IPS-NIHi7 (cell line): ENCODE data around the gene RGS16.

ENCODE experiments used
- DNase-seq: peaks from one replicate; pipeline ENCODE4 v3.0.0; 2012; ENCODE audit warnings: mixed read lengths; ENCODE audit errors: extremely low spot score

The RGS16 gene

DNA sequence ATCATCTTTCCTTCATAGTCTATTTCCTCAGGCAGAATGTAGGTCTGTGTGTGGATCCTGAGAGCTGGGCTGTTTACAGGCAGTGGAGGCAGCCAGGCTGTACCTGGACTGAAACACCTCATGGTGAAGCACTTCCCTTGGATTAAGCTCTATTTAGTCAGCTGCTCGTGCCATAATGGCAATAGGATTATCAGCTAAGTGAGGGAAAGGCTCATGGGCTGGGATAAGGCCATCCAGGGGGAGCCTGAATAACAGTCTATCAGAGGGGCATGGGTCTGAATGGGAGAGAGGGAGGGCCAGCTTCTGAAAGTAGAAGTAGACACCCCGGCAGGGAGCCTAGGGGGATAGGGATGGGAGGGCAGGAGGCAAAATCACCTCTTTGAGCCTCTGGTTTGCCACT, 23.5 kb downstream of the RGS16 start:
- no peak for DNase-seq

GRCh38 chr1:182575540-182576149, 28.5 kb downstream of the RGS16 start:
- no peak for DNase-seq

- DNase-seq, result no peak
Observed at GRCh38 chr1:182574156-182574555, 30.0 kb downstream of the RGS16 start.

GRCh38 chr1:182570611-182570970, 33.6 kb downstream of the RGS16 start:
- no peak for DNase-seq

DNA sequence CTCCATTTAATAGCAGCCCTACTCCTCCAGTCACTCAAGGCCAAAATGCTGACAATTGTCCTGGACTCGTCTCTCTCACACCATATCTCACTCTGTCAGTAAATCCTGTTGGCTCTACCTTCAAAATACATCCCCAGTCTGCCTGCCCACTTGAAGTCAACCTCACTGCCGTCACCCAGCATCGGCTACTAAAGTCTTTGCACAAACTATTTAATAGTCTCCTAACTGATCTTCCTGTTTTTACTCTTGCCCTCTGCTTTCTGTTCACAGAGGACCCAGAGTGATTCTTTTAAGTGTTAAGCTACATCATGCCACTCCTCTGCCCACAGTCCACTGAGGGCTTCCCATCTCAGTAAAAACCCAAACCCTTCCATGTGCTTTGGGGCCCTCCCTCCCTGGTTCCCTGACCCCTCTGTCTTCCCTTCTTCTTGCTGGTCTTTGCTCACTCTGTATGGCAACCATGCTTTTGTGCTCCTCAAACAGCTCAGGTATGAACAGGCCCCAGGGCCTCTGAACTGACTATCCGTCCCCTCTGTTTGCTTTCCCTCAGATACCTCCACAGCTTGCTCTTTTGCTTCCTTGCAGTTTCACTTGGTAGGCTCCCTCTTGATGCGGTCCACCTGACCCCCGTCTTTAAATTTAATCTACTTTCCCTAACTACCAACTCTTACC, 34.1 kb downstream of the RGS16 start:
- DNase-seq, result no peak

GRCh38 chr1:182568647-182569284, 35.4 kb downstream of the RGS16 start:
- DNase-seq, result no peak

- no peak for DNase-seq
Observed at GRCh38 chr1:182567629-182568028, 36.6 kb downstream of the RGS16 start.

DNA sequence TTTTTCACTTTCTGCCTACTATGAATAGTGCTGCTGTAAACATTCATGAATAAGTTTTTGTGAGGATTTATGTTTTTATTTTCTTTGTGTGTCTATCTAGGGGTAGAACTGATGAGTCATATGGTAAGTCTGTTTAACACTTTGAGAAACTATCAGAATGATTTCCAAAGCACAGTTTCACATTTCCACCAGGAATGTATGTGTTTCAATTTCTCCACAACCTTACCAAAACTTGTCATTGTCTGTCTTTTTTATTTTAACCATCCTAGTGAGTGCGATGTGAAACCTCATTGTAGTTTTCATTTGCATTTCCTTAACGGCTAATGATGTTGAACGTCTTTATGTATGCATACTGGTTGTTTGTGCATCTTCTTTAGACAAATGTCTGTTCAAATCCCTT, 38.7 kb downstream of the RGS16 start:
- DNase-seq, result no peak

DNA sequence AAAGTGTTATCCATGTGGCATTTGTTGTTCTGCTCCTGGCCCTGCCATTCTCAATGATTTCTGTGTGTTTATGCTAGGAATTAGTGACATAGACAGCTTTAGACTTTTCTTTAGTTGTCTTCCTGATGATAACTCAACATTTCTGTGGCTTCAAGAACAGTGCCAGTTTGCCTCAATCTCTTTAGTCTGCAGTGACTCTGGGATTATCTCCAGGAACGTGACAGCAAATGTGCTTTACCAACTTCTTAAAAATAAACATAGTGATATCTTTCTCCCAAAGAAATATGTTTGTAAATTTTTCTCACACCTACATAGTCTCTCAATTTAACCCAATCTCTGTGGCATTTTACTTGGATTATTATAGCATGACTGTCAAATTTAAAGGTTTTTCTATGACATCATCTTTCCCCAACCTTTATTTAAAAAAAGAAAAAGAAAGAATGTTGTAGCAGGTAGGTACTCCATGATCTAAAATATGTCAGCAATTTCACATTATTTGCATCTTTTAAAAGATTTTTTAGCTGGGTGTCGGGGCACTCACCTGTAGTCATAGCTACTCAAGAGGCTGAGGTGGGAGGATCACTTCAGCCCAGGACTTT, 39.7 kb downstream of the RGS16 start:
- DNase-seq, result no peak

GRCh38 chr1:182563095-182563494, 41.1 kb downstream of the RGS16 start:
- DNase-seq, result no peak

DNA sequence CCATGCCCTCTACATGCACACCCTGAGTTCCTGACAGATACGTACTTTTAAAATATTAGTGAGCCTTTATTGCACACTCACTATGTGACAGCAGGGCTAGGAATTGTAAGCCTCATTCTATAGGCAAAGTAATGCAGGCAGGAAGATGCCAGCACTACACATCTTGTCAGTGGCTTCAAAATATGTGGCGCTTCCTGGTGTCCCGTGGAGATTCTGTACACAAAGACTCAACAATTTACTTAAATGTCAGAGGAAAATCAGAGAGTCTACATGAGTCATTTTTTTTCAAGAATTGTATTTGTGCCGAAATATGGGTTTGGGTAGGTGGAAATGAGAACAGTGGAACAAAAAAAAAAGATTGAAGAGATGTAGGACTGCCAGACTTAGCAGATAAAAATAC, 42.7 kb downstream of the RGS16 start:
- DNase-seq, result no peak

DNA sequence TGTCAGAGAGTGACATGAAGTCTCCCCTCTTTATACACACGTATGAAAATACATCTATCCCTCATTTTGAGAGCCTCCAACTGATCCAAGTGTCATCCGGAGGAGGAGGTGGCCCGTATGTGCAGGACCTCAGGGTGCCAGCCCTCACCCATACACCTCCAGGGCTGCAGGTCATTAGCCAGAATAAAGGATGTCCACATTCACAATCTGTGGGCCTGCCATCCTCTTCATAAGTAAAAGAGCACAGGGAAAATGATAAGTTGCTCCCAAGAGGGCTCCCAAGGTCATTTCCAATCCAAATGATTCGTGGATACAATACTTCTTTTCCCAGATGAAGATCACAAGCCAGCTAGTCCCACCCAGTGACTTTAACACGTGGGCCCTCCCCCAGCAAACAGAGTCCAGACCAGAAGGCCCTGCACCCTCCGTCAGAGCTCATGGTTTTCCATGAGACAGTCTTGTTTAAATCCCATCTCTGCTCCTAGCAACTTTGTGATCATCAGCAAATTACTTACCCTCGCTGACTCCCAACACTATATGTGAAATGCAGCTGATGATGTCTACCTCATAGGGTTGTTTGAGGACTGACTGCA, 43.7 kb downstream of the RGS16 start:
- no peak for DNase-seq

DNA sequence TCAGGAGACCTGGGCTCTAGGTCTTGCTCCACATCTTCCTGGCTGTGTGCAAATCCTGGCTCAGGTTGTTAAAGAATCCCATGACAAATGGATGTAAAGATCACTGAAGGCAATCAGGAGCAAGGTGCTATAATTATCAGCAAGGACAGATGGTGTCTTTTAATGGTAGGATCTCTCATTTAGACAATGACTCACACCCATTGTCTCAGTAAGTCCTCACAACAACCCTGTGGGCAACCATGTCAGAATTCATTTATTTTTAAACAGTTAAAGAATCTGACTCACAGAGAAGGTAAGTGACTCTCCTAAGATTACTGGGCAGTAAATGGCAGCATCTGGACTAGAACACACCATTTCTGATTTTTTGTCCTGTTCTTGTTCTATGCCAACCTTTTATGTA, 47.9 kb downstream of the RGS16 start:
- no peak for DNase-seq

GRCh38 chr1:182555493-182555892, 48.7 kb downstream of the RGS16 start:
- DNase-seq, result no peak

- DNase-seq, result no peak
Observed at GRCh38 chr1:182552527-182552926, 51.7 kb downstream of the RGS16 start.

- DNase-seq, result no peak
Observed at GRCh38 chr1:182549811-182550210, 54.4 kb downstream of the RGS16 start.

DNA sequence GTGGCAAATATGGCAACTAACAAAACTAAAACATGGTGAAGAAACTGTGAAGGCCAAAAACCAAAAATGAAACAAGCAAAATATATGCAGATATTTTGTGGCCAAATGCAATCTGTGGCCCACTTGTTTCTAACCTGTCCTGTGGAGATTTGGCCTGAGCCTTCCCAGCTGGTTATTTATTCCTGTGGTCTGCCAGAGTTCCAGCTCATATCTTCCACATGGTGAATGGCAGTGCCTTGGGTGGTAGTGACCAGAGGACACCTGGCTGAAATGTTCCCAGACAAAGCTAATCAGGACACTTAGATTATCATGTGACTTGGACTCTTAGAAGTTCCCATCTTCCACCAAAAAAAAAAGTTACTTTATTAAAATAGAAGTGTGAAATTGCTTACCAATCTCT, 54.8 kb downstream of the RGS16 start:
- no peak for DNase-seq
